Germinal center (tissue), 1 donor: ENCODE results near the gene HIVEP2.
A peak's percentile ranks its signal among the peaks of the same experiment; 100 is the strongest.
"Not testable (repeated sequence)": the region's sequence is repeated elsewhere in the genome, so short reads cannot be mapped to it uniquely, and the experiment has no call there.

ENCODE experiments used
- DNase-seq: peaks from one replicate; pipeline ENCODE4 v3.0.0; 2012; ENCODE audit warnings: mixed read lengths, low spot score

Gene HIVEP2, protein sequence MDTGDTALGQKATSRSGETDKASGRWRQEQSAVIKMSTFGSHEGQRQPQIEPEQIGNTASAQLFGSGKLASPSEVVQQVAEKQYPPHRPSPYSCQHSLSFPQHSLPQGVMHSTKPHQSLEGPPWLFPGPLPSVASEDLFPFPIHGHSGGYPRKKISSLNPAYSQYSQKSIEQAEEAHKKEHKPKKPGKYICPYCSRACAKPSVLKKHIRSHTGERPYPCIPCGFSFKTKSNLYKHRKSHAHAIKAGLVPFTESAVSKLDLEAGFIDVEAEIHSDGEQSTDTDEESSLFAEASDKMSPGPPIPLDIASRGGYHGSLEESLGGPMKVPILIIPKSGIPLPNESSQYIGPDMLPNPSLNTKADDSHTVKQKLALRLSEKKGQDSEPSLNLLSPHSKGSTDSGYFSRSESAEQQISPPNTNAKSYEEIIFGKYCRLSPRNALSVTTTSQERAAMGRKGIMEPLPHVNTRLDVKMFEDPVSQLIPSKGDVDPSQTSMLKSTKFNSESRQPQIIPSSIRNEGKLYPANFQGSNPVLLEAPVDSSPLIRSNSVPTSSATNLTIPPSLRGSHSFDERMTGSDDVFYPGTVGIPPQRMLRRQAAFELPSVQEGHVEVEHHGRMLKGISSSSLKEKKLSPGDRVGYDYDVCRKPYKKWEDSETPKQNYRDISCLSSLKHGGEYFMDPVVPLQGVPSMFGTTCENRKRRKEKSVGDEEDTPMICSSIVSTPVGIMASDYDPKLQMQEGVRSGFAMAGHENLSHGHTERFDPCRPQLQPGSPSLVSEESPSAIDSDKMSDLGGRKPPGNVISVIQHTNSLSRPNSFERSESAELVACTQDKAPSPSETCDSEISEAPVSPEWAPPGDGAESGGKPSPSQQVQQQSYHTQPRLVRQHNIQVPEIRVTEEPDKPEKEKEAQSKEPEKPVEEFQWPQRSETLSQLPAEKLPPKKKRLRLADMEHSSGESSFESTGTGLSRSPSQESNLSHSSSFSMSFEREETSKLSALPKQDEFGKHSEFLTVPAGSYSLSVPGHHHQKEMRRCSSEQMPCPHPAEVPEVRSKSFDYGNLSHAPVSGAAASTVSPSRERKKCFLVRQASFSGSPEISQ (N-terminal part only)

DNA sequence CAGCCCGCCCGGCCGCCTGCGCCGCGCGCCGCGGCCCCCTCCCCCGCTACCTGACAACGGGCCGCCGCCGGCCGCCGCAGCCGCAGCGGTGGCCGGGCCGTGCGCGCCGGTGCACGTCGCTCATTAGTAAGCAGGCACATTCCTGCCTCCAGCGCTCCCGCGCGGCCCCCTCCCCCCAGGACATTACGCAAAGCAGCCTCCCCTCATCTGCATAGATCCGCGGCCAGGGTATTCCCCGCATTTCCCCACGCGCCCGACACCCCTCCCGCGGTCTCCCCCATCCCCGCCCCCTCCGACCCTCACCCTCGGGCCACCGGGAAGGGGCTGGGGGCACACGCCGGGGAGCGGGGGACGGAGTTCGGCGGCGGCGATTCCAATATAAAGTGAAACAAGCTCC is at the start of gene HIVEP2:
TSS of gene HIVEP2 (minus strand) at position 128 of the 397 bp plus-strand sequence. CDS start 170,438 bp downstream, outside the sequence.
- DNase-seq = peak; percentile 65

DNA sequence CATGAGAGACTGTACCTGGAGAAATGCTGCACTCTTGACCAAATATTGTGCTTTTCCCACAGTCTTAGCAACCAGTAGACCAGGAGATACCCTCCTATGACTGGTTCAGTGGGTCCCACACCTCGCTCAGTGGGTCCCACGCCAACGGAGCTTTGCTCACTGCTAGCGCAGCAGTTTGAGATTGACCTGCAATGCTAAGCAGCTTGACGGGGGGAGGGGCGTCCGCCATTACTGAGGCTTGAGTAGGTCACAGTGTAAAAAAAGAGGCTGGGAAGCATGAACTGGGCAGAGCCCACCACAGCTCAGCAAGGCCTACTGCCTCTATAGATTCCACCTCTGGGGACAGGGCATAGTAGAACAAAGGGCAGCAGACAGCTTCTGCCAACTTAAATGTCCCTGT is 49.0 kb upstream of the HIVEP2 start:
- DNase-seq = no peak

DNA sequence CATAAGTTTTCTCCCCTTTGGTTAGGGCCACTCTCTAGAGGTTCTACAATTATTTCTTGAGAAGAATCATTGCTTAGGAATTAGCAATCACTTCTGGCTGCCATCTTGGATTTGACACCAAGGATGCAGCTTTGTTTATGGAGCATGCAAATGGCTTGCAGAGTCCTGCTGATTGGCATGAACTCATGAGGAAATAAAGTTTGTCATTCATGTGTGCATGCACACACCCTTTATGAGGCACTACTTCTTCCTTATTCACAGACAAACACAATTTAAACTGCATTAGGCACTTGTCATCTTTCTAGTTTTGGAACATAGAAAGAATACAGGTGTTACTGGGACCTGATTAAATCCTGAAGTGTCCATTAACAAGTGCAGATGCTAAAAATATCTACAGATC is 42.5 kb upstream of the HIVEP2 start:
- no peak for DNase-seq

DNA sequence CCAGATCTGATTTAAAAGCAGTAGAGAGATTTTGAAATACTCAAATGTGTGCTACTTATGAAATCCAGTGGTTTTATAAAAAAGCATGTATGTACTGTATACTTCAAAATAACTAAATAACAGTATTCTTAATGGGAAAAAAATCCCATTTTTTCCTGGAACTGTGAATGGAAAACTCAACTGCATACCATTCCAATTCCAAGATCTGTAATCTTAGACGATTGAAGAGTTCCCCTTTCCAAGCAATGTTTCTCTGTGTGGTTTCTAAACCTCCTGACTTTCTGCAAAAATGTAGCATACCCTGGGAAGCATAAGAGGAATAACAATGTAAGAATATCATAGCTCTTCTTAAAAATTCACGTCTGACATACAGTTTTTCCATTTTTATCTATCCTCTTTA is 40.3 kb upstream of the HIVEP2 start:
- no peak for DNase-seq

DNA sequence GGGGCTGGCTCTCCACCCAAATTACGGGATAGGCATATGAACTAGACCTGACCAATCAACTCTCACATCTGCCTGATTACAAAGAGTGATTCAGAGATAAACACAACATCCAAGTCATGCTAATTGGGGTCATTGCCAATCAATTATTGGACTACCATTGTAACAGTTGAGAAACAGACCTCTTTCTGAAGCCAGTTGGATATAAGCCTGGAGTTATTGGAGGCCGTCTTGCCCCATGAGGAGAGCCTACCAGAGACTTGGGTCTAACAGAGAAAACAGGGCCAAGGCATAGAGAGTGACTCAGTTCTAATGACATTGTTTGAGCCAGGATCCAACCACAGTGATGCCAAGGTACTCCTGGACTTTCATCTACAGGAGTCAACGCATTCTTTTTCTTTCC is 39.4 kb upstream of the HIVEP2 start:
- DNase-seq = no peak

DNA sequence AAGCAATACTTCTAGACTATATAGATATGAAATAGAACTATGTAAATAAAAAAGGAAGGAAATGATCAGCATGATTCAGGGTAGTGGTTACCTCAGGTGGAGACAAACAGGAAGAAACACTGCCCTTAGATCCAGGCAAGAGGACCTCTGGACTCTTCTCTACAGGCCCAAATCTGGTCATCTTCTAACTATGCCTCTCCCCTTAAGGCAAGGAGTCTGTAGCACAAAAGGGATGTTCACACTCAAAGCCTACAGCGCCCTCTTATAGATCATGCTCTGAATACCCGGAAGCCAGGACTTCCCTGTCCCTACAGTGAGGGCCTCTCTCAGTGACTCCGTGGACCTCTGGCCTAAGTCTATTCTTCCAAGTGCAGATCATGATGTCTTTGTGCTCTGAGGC is 30.4 kb upstream of the HIVEP2 start:
- no peak for DNase-seq

DNA sequence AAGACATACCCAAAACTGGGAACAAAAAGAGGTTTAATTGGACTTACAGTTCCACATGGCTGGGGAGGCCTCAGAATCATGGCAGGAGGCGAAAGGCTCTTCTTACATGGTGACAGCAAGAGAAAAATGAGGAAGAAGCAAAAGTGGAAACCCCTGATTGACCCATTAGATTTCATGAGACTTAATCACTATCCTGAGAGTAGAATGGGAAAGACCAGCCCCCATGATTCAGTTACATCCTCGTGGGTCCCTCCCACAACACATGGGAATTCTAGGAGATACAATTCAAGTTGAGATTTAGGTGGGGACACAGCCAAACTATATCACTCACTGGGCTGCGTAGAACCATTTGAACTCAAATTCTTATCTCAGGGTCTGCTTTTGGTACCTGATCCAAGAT is 26.0 kb upstream of the HIVEP2 start:
- DNase-seq = not testable (repeated sequence)

DNA sequence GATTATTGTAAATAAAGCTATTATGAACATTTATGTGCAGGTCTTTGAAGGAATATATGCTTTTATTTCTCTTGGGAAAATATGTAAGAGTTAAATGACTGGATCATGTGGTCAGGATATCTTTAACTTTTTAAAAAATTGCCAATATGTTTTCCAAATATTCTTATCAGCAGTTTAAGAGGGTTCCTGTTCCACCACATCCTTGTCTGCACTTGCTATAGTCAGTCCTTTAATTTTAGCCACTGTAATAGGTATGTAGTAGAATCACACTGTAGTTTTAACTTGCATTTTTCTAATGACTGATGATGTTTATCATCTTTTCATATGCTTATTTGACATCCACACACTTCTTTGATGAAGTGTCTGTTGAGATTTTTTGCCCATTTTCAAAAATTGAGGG is 23.6 kb upstream of the HIVEP2 start:
- DNase-seq = no peak

DNA sequence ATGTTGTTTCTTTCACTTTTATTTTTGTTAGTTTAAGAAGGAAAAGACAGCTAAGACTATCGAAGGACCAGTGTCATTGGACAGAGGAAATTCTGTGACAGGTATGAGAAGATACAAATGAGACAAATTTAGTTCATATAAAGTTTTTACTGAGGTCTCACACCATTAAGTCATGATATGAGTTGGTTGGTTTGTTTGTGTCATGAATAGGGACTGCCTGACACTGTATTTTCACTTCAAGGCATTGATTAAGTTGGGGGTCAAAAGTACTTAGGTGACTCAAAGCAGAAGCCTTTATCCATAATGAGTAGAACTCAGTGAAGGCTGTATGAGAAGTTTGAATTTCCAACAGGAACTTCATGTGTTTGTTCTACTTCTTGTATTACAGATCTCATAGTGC is 21.3 kb upstream of the HIVEP2 start:
- DNase-seq = no peak

DNA sequence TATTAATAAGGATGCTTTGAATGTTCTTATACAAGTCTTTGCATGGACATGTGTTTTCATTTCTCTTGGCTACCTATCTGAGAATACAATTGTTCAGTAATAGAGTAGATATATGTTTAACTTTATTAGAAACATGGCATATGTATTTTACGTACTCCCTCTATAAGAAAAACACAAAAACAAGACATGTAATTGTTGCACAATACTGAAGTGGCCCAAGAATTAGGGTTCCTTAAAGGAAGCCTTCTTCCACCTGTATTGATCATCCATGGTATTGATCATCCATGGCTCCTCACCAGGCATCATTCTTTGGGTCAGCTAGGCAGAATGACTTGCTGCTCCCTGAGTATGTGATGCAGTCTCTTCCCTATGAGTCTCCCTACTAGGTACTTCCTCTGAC is 20.2 kb upstream of the HIVEP2 start:
- no peak for DNase-seq

DNA sequence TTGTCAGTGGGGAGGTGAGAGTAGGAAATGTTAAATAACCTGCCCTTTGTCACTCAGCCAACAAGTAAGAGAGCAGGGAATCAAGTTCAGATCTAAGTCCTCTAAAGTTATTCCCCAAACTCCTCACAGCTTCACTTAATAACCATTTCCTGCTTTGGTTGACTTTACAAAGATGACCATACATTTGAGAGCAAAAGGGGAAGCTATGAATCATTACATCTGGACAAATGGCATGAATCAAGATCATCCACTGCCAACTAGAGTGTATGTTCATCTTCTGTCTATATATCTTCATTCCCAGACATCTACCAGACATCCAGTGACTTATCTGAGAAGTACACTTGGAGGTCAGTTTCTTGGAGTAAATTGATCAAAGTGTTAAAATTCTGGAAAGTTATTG is 15.1 kb upstream of the HIVEP2 start:
- no peak for DNase-seq

DNA sequence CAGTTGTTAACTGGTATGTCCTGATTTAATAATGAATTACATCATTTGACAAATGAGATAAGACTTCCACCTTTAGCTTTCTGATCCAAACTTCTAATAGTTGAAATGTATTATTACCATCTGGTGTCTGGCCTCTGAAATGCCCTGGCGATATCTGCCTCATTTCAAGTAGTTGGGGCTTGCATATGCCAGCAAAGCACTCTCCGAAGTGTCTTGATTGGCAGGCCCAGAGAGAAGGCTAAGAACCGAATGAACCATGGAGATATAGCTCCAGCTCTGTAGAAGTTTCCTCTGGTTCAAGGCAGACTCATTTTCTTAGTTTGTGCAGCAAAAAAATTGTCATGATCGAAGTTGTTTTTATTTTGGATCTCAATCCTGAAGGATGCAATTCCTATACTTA is 13.4 kb upstream of the HIVEP2 start:
- DNase-seq = no peak

DNA sequence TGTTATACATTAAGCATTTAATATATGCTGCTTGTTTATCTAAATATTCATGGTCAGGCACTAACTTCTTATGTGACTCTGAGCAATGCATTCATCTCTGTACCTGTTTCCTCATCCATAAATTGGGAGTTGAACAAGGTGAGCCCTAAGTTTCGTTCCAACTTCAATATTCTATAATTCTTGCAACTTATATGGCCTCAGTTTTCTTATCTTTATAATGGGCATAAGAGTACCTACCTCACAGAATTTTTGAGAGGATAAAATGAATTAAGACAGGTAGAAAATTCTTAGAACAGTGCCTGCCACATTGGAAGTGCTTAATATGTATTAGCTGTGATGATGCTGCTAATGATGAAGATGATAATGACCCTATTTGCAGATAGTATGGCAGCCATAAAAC is 11.8 kb upstream of the HIVEP2 start:
- no peak for DNase-seq

DNA sequence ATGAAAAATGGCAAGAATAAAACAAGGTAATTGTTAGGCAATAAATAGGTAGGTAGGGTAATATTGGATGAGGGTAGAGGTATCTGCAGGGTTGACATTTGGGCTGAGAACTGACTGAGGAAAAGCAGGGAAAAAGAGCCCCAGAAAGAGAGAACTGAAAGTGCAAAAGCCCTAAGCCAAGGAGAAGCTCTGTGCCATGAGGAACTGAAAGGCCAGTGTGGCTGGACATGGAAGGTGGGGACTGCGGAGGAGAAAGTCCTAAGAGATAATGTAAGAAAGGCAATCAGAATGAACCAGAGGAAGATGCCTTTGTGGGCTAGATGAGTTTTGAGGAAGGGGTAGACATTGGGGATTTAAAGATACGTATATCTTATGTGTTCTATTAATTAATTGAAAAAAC is 9.9 kb upstream of the HIVEP2 start:
- no peak for DNase-seq

DNA sequence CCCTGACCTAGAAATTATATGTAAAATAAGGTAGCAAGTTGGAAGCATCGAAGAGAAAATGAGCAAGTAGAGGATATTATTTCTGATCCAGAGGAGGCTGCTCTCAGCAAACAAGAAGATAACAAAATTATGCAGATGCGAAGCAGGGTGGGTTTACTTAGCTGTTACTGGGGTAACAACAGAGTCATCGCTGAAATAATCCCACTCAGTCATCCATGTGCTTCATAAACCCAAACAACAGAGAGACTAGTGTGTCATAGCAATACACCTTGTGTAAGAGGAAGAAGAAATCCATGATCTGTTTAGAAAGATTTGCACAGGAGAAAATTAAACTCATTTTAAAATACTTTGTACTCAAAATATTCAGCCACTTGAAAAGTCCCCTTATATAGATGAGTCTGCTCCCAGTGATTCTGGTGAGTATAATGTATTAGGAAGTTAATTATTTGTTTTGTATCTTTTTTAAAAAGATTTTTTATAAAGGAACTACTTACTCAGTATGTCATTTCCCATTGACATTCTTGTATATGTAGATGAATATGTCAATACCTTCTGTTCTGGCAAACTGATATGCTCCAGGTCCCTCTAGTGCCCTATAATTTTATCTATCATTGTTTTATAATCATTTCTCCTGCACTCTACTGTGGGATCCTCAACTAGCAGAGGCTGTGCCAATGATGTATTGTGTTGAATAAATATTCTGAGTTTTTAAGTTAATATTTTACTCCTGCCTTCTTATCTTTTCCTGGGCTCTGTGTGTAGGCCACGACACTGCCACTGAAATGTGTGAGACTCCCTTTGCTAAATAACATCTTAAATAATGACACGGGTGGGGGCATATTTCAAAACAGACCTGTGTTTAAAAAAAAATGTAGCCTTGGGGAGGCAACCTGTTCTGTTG is 8.6 kb upstream of the HIVEP2 start:
- no peak for DNase-seq

DNA sequence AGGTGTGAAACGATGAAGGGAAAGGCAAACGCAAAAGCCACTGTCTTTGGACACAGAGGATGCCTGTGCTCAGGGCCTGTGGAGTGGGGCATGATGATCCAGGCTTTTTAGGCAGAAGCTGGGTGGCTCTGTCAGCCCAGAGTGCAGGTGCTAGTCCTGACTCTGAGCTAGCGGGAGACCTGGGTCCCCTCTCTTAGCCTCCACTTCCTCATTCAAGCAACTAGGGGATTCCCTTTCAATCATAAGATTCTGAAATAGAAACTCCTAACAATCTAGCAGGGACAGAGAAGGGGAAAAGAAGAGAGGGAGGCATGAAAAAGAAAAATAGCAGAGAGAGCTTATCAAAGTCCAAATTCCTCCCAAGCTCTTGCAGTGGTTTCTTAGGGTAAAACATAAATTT is 7.6 kb upstream of the HIVEP2 start:
- peak; percentile 60 for DNase-seq

DNA sequence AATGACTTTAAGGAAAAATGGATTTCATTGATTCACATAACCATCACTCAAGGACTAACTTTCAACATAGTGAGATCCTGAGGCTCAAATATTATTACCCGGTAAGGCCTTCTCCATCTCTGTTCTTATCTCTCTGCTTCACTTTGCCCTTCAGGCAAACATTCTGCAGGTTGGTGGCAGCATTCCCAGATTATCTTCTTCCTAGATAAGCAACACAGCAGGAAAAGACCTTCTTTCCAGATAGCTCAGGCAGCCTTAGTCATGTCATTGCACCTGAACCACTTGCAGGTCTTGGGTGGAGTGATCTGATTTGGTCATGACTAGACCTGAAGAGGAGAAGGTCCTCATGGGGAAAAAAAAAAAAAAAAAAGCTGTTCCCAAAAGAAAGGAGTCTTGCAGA is 5.3 kb upstream of the HIVEP2 start:
- DNase-seq = no peak

DNA sequence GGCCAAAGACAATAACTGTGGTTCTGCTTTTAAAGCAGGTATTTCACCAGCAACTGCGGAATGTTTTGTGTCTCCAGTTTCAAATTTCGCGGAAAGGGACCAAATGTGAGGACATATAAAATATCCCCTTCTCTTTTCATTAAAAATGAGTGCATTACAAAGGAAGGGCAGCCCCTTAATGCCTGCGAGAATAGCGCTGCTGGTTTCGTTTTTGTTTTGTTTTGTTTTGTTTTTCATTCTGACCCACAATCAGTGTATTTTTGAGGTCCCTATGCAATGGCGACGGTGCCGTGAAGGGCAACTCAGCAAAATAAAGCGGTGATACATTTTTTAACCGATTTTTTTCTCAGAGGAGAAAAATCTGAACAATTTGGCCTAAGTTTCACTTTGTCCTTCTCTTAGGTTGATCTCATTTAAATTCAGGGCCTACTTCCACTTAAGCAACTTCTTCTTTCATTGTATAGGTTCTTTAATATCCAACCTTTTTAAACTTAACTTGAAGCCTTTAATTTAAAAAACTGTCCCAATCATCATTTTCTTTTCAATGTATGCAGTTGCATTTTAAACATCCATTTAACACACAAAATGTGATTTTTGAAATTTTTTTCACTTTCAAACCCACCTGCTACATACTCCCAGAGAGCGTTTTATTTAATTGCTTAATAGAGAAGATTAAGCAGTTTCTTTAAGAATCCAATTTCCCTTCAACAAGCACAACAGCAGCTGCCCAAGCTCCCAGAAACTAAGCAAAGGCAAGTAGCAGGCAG is 2.9 kb upstream of the HIVEP2 start:
- peak; percentile 14 for DNase-seq

DNA sequence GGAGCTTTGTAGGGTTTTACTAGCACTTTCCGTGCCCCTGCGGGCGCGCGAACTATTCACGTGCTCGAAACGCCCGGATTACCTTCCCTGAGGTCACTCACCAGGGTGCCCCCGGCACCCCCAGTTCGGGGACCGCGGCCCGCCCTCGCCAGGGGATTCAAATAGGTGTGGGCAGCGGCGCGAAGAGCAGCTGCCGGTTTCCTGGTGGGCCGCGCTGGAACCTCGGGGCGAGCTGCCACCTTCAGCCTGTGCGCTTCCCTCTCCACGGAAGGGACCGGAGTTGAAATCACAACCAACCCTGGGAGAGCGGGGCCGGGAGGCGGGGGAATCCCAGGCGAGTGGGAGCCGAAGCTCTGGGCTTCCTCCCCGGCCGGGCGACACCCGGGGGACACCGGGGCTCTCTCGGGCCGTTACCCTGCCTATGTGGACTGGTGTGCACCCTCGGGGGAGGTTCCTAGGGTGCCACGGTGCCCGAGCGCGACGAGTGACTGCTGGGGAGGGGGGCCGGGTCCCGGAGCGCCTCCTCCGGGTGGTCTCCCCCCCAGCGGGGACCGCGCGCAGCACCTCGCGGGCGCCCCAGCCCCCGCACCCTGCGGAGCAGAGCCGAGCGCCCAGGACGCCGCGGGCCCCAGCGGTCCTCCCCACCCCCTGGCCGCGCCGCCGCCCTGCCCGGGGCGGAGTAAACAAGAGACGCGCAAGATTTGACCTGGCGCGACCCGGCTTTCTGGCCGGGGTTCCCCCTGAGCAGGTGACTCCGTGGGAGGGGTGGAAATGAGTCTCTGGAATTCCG is 2.1 kb upstream of the HIVEP2 start:
- peak; percentile 84 for DNase-seq
